Activated CD4-positive, CD25-positive, alpha-beta regulatory T cell treated with anti-CD3 and anti-CD28 coated beads, Interleukin-2, amount 50 U/mL, for 72 hours (primary cell): ENCODE results near the gene IRAK4.
"Not testable (repeated sequence)": the region's sequence is repeated elsewhere in the genome, so short reads cannot be mapped to it uniquely, and the experiment has no call there.

Source experiments
- DNase-seq: peaks from one replicate; pipeline ENCODE4 v3.0.0; 2021

IRAK4 gene

GRCh38 chr12:43758728-43759563, at the start of gene IRAK4, which contains the start of gene PUS7L:
TSS of gene IRAK4 (plus strand) at chr12:43758951. CDS start at chr12:43768112, 9,161 bp downstream.
TSS of gene PUS7L (minus strand) at chr12:43758790. CDS start at chr12:43755245, 3,545 bp downstream.
- peak; percentile 90 for DNase-seq

GRCh38 chr12:43711348-43711747, 47.4 kb upstream of the IRAK4 start:
- no peak for DNase-seq

GRCh38 chr12:43722621-43723020, 36.1 kb upstream of the IRAK4 start:
- no peak for DNase-seq

GRCh38 chr12:43723134-43723533, 35.6 kb upstream of the IRAK4 start:
- no peak for DNase-seq

GRCh38 chr12:43728117-43728516, 30.6 kb upstream of the IRAK4 start:
- no peak for DNase-seq

- DNase-seq: no peak
Measured at GRCh38 chr12:43728698-43729097, 30.1 kb upstream of the IRAK4 start.

- DNase-seq: no peak
Measured at GRCh38 chr12:43730283-43730682, 28.5 kb upstream of the IRAK4 start.

- DNase-seq: no peak
Measured at GRCh38 chr12:43733687-43734086, 25.1 kb upstream of the IRAK4 start.

- DNase-seq: no peak
Measured at GRCh38 chr12:43736927-43737440, 21.8 kb upstream of the IRAK4 start.

GRCh38 chr12:43737646-43738045, 21.1 kb upstream of the IRAK4 start:
- no peak for DNase-seq

- DNase-seq: no peak
Measured at GRCh38 chr12:43740511-43741100, 18.1 kb upstream of the IRAK4 start.

GRCh38 chr12:43742106-43742505, 16.6 kb upstream of the IRAK4 start:
- no peak for DNase-seq

- no peak for DNase-seq
Measured at GRCh38 chr12:43744826-43745225, 13.9 kb upstream of the IRAK4 start.

GRCh38 chr12:43749016-43749415, 9.7 kb upstream of the IRAK4 start:
- DNase-seq: no peak

- no peak for DNase-seq
Measured at GRCh38 chr12:43750814-43751213, 7.9 kb upstream of the IRAK4 start.

- DNase-seq: not testable (repeated sequence)
Measured at GRCh38 chr12:43751360-43751759, 7.4 kb upstream of the IRAK4 start.

- no peak for DNase-seq
Measured at GRCh38 chr12:43754015-43754414, 4.7 kb upstream of the IRAK4 start.

- no peak for DNase-seq
Measured at GRCh38 chr12:43758247-43758727, 464 bp upstream of the IRAK4 start.

GRCh38 chr12:43760396-43760795, 1.6 kb downstream of the IRAK4 start:
- no peak for DNase-seq

- no peak for DNase-seq
Measured at GRCh38 chr12:43761500-43761899, 2.7 kb downstream of the IRAK4 start.

GRCh38 chr12:43762596-43762995, 3.8 kb downstream of the IRAK4 start:
- DNase-seq: no peak

GRCh38 chr12:43763769-43764168, 5.0 kb downstream of the IRAK4 start:
- no peak for DNase-seq

GRCh38 chr12:43764528-43764927, 5.8 kb downstream of the IRAK4 start:
- no peak for DNase-seq

- no peak for DNase-seq
Measured at GRCh38 chr12:43766291-43766690, 7.5 kb downstream of the IRAK4 start.
